ENCODE results near the gene COBL. TPM values are rescaled to one million over a fixed set of nuclear protein-coding genes. Genes with fewer than 3 reads are reported as not detected.

Gene COBL
- total RNA-seq, 1 donor from 2014 or later, result 6.3 TPM

DNA sequence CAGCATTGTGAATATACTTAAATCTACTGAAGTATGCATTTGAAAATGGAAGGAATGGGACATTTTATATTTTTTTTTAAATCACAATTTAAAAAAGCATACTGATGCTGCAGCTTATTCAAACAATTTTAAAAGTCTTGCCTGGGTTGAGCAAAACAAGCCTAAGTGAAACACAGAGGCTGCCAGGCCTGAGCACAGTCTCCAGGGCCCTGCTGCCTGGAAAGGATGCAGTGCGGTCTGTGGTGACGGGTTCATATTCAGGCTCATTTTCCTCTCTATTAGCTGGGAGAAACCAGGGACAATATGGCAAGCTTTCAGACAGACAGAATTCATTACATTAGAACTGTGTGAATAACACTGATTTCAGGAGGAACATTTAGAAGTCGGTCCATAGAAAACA lies 251.9 kb downstream of the COBL start:
- Histone ChIP-seq H3K9me3 (ENCODE audit: low read depth) (no peaks in the 10 kb centered on the region), H3K79me2 (ENCODE audit: low read depth) (no peaks in the 10 kb centered on the region), H2AFZ (replicated peaks) (no peak overlapping the region), H3K4me3 (no peak overlapping the region), H3F3A (ENCODE audit: low read depth) (no peaks in the 10 kb centered on the region), H3K27me3 (no peaks in the 10 kb centered on the region), H3K36me3 (no peaks in the 10 kb centered on the region), H3K9ac (no peak overlapping the region), H4K20me1 (ENCODE audit: low read depth) (no peaks in the 10 kb centered on the region), H3K4me1 (no peaks in the 10 kb centered on the region), H3K27ac (no peak overlapping the region), H3K4me2 (no peak overlapping the region)
- no peaks in the 10 kb centered on the region for H3K27me3 Mint-ChIP-seq (ENCODE audit: insufficient read depth, low read depth)
- peaks cover 8% of the 10 kb centered on the region for H3K9me3 Mint-ChIP-seq
- no peak overlapping the region for H3K4me3 Mint-ChIP-seq
- H3K27ac Mint-ChIP-seq, result no peak overlapping the region
- no peaks in the 10 kb centered on the region for H3K36me3 Mint-ChIP-seq
- TF ChIP-seq EZH2phosphoT487 (IDR thresholded peaks at IDR 0.05) (no peak), CTCF (IDR thresholded peaks at IDR 0.05) (no peak), EZH2 (IDR thresholded peaks at IDR 0.05) (no peak)
- H3K4me1 Mint-ChIP-seq, result peaks cover 5% of the 10 kb centered on the region
- DNase-seq (ENCODE audit: low spot score), result no peak

GRCh38 chr7:51062222-51062987 lies 254.2 kb downstream of the COBL start:
- H3F3A ChIP-seq (ENCODE audit: low read depth), result no peaks in the 10 kb centered on the region
- no peak overlapping the region for H3K4me2 ChIP-seq
- no peak overlapping the region for H3K27ac Mint-ChIP-seq
- no peak overlapping the region for H3K4me3 ChIP-seq
- H3K9me3 Mint-ChIP-seq, result peaks cover 8% of the 10 kb centered on the region
- no peaks in the 10 kb centered on the region for H3K36me3 Mint-ChIP-seq
- H4K20me1 ChIP-seq (ENCODE audit: low read depth), result no peaks in the 10 kb centered on the region
- no peaks in the 10 kb centered on the region for H3K9me3 ChIP-seq (ENCODE audit: low read depth)
- H3K4me3 Mint-ChIP-seq, result no peak overlapping the region
- H3K27ac ChIP-seq, result no peak overlapping the region
- no peaks in the 10 kb centered on the region for H3K4me1 ChIP-seq
- H3K27me3 Mint-ChIP-seq (ENCODE audit: insufficient read depth, low read depth), result peaks cover 3% of the 10 kb centered on the region
- peaks cover 5% of the 10 kb centered on the region for H3K4me1 Mint-ChIP-seq
- DNase-seq (ENCODE audit: low spot score), result peak; percentile 41
- TF ChIP-seq CTCF (IDR thresholded peaks at IDR 0.05) (no peak), EZH2 (IDR thresholded peaks at IDR 0.05) (no peak), EZH2phosphoT487 (IDR thresholded peaks at IDR 0.05) (no peak)
- no peaks in the 10 kb centered on the region for H3K36me3 ChIP-seq
- no peak overlapping the region for H3K9ac ChIP-seq
- no peaks in the 10 kb centered on the region for H3K79me2 ChIP-seq (ENCODE audit: low read depth)
- no peak overlapping the region for H2AFZ ChIP-seq (replicated peaks)
- H3K27me3 ChIP-seq, result no peaks in the 10 kb centered on the region

DNA sequence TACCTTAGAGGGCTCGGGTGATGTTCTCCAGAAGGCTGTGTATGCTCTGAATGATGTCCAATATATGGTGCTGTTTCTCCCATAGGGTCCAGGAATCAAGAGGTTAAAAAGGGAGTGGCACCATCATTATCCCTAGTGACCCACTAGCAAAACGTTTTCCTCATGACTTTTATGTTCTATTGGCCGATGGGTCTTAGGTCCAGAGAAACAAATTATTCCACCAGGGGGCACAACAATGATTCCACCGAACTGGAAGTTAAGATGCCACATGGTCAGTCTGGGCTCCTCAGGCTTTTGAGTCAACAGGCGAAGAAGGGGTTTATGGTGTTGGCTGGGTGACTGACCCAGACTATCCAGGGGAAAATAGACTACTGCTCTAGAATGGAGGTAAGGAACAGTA lies 256.1 kb downstream of the COBL start:
- Mint-ChIP-seq H3K9me3 (peaks cover 8% of the 10 kb centered on the region), H3K4me1 (peaks cover 5% of the 10 kb centered on the region), H3K27me3 (ENCODE audit: insufficient read depth, low read depth) (peaks cover 3% of the 10 kb centered on the region), H3K4me3 (no peak overlapping the region), H3K36me3 (no peaks in the 10 kb centered on the region), H3K27ac (no peak overlapping the region)
- Histone ChIP-seq H3F3A (ENCODE audit: low read depth) (no peaks in the 10 kb centered on the region), H3K27ac (no peak overlapping the region), H3K79me2 (ENCODE audit: low read depth) (no peaks in the 10 kb centered on the region), H3K27me3 (no peaks in the 10 kb centered on the region), H3K4me3 (no peak overlapping the region), H3K9ac (no peak overlapping the region), H2AFZ (replicated peaks) (no peak overlapping the region), H4K20me1 (ENCODE audit: low read depth) (no peaks in the 10 kb centered on the region), H3K4me2 (no peak overlapping the region), H3K4me1 (no peaks in the 10 kb centered on the region), H3K9me3 (ENCODE audit: low read depth) (no peaks in the 10 kb centered on the region), H3K36me3 (no peaks in the 10 kb centered on the region)
- TF ChIP-seq CTCF (IDR thresholded peaks at IDR 0.05), result peak; percentile 5
- TF ChIP-seq EZH2phosphoT487 (IDR thresholded peaks at IDR 0.05), result no peak
- no peak for DNase-seq (ENCODE audit: low spot score)
